ENCODE measurements around the gene TSSC4. TPM values are rescaled to one million over a fixed set of nuclear protein-coding genes. Genes with fewer than 3 reads are reported as not detected.

TSSC4 gene
- total and polyA plus RNA-seq, 9 of the 15 experiments (the other 6 are each of a cell fraction or from before 2014, with no cell fraction given), result 0.41 to 54.2 (median 11.0) TPM

DNA sequence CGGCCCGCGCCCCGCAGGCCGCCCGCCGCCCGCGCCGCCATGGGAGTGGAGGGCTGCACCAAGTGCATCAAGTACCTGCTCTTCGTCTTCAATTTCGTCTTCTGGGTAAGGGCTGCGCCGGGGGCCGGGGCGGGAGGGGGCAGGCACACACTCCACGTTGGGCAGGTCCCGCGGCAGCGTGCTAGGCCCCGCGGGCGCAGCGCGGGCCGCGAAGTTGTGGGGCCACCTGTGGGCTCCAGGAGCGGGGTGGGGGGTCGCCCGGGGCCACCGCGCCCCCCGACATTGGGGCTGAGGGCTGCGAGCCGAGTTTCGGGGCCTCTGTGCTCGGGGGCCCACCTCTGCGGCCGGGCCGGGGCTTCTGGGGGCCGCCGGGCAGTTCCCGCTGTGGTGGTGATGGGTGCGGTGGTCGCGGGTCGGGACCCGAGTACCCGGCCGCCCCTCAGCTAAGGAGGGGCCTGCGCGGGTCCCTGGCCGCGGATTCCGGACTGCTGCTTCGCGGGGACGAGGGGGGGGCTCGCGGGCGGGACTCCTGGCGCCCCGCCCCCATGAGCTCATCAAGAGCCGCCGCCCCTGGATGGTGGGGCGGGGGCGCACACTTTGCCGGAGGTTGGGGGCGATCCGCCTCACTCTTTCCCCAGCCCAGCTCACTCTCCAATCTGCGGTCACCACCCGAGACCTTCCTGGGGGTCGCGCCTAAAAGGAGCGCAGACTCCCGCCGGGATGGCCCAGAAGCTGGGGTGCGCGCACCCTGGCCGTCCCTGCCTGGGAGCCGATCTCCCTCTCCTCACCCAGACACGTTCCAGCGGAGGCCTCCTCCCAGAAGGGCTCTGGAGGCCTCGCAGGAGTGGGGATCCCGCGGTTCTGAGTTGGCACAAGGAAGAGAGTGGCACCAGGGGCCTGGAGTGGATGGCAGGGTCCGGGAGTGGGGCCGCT, 22.8 kb upstream of the TSSC4 start (continued):
- TF ChIP-seq, protein P1, sequence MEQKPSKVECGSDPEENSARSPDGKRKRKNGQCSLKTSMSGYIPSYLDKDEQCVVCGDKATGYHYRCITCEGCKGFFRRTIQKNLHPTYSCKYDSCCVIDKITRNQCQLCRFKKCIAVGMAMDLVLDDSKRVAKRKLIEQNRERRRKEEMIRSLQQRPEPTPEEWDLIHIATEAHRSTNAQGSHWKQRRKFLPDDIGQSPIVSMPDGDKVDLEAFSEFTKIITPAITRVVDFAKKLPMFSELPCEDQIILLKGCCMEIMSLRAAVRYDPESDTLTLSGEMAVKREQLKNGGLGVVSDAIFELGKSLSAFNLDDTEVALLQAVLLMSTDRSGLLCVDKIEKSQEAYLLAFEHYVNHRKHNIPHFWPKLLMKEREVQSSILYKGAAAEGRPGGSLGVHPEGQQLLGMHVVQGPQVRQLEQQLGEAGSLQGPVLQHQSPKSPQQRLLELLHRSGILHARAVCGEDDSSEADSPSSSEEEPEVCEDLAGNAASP (IDR thresholded peaks at IDR 0.05), result no peak
- TF ChIP-seq, protein P2, sequence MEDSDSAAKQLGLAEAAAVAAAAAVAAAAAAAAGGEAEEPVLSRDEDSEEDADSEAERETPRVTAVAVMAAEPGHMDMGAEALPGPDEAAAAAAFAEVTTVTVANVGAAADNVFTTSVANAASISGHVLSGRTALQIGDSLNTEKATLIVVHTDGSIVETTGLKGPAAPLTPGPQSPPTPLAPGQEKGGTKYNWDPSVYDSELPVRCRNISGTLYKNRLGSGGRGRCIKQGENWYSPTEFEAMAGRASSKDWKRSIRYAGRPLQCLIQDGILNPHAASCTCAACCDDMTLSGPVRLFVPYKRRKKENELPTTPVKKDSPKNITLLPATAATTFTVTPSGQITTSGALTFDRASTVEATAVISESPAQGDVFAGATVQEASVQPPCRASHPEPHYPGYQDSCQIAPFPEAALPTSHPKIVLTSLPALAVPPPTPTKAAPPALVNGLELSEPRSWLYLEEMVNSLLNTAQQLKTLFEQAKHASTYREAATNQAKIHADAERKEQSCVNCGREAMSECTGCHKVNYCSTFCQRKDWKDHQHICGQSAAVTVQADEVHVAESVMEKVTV (CRISPR knock-in tag; IDR thresholded peaks at IDR 0.05), result no peak
- TF ChIP-seq ZNF165 (CRISPR knock-in tag; IDR thresholded peaks at IDR 0.05; ENCODE audit: borderline replicate concordance), result no peak
- no peak for TF ChIP-seq RBM14 (IDR thresholded peaks at IDR 0.05; ENCODE audit: borderline replicate concordance, insufficient read depth, low read depth, low read length)
- TF ChIP-seq, protein P3, sequence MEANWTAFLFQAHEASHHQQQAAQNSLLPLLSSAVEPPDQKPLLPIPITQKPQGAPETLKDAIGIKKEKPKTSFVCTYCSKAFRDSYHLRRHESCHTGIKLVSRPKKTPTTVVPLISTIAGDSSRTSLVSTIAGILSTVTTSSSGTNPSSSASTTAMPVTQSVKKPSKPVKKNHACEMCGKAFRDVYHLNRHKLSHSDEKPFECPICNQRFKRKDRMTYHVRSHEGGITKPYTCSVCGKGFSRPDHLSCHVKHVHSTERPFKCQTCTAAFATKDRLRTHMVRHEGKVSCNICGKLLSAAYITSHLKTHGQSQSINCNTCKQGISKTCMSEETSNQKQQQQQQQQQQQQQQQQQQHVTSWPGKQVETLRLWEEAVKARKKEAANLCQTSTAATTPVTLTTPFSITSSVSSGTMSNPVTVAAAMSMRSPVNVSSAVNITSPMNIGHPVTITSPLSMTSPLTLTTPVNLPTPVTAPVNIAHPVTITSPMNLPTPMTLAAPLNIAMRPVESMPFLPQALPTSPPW (CRISPR knock-in tag; IDR thresholded peaks at IDR 0.05), result peak; percentile 96
- TF ChIP-seq FOXA1 (IDR thresholded peaks at IDR 0.05; ENCODE audit: borderline replicate concordance), result no peak
- peak; percentile 48; the same call in 1 of the 2 replicates for TF ChIP-seq ZNF12 (CRISPR knock-in tag; IDR thresholded peaks at IDR 0.05)
- no peak for TF ChIP-seq ARHGAP35 (IDR thresholded peaks at IDR 0.05; ENCODE audit: partially characterized antibody)
- TF ChIP-seq RFX1 (IDR thresholded peaks at IDR 0.05), result no peak
- TF ChIP-seq JUNB (CRISPR knock-in tag; conservative IDR thresholded peaks at IDR 0.05), result no peak
- TF ChIP-seq ZBTB7A (IDR thresholded peaks at IDR 0.05; ENCODE audit: borderline replicate concordance, control insufficient read depth, low read depth, low read length), result peak; percentile 79; the same call in 1 of the 2 replicates
- TF ChIP-seq ZNF384 (IDR thresholded peaks at IDR 0.05; ENCODE audit: low read depth, low read length), result no peak
- peak; percentile 0 to 52; a peak in 1 of 4 replicates for TF ChIP-seq SIN3A (IDR thresholded peaks at IDR 0.05; ENCODE audit: borderline replicate concordance in 2 of 2, control insufficient read depth in 1 of 2, low read depth in 2 of 2, low read length in 2 of 2)
- TF ChIP-seq, protein P4, sequence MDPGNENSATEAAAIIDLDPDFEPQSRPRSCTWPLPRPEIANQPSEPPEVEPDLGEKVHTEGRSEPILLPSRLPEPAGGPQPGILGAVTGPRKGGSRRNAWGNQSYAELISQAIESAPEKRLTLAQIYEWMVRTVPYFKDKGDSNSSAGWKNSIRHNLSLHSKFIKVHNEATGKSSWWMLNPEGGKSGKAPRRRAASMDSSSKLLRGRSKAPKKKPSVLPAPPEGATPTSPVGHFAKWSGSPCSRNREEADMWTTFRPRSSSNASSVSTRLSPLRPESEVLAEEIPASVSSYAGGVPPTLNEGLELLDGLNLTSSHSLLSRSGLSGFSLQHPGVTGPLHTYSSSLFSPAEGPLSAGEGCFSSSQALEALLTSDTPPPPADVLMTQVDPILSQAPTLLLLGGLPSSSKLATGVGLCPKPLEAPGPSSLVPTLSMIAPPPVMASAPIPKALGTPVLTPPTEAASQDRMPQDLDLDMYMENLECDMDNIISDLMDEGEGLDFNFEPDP (CRISPR knock-in tag; IDR thresholded peaks at IDR 0.05), result no peak
- TF ChIP-seq NONO (IDR thresholded peaks at IDR 0.05; ENCODE audit: low read depth in 2 of 2, low read length in 1 of 2), result peak in 1 of 2 experiments; percentile 56; a peak in 1 of 4 replicates
- TF ChIP-seq, protein P5, sequence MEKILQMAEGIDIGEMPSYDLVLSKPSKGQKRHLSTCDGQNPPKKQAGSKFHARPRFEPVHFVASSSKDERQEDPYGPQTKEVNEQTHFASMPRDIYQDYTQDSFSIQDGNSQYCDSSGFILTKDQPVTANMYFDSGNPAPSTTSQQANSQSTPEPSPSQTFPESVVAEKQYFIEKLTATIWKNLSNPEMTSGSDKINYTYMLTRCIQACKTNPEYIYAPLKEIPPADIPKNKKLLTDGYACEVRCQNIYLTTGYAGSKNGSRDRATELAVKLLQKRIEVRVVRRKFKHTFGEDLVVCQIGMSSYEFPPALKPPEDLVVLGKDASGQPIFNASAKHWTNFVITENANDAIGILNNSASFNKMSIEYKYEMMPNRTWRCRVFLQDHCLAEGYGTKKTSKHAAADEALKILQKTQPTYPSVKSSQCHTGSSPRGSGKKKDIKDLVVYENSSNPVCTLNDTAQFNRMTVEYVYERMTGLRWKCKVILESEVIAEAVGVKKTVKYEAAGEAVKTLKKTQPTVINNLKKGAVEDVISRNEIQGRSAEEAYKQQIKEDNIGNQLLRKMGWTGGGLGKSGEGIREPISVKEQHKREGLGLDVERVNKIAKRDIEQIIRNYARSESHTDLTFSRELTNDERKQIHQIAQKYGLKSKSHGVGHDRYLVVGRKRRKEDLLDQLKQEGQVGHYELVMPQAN (IDR thresholded peaks at IDR 0.05; ENCODE audit: borderline replicate concordance), result peak; percentile 41; the same call in 1 of the 2 replicates
- no peak for TF ChIP-seq TBL1XR1 (IDR thresholded peaks at IDR 0.05; ENCODE audit: low read length in 2 of 2)

Measured in K562 (cell line).